Stimulated activated naive CD8-positive, alpha-beta T cell treated with anti-CD3 and anti-CD28 coated beads, Interleukin-15, Interleukin-2, amounts not matched to agents 100 ng/mL and 50 ng/mL, for 24 hours (primary cell): ENCODE results near the gene FAM124B.

Source experiments
- H3K27ac Mint-ChIP-seq: one replicate; pipeline ENCODE4 v1.8.0; 2021; ENCODE audit warnings: mild to moderate bottlenecking, mixed read lengths
- H3K27me3 Mint-ChIP-seq: one replicate; pipeline ENCODE4 v1.8.0; 2021; ENCODE audit warnings: mixed read lengths
- H3K36me3 Mint-ChIP-seq: one replicate; pipeline ENCODE4 v1.8.0; 2021; ENCODE audit warnings: low read depth, mixed read lengths
- H3K4me1 Mint-ChIP-seq: one replicate; pipeline ENCODE4 v1.8.0; 2021; ENCODE audit warnings: low read depth, mixed read lengths
- H3K4me3 Mint-ChIP-seq: one replicate; pipeline ENCODE4 v1.8.0; 2021; ENCODE audit warnings: mild to moderate bottlenecking, mixed read lengths
- H3K9me3 Mint-ChIP-seq: one replicate; pipeline ENCODE4 v1.8.0; 2021; ENCODE audit warnings: mixed read lengths

FAM124B gene

GRCh38 chr2:224379986-224380385 is 21.9 kb downstream of the FAM124B start:
- Mint-ChIP-seq H3K4me3 (no peak overlapping the region), H3K36me3 (no peaks in the 10 kb centered on the region), H3K4me1 (peaks cover 10% of the 10 kb centered on the region), H3K27me3 (no peaks in the 10 kb centered on the region), H3K9me3 (no peaks in the 10 kb centered on the region), H3K27ac (no peak overlapping the region)

- H3K27ac Mint-ChIP-seq, result no peak overlapping the region
- peaks cover 10% of the 10 kb centered on the region for H3K4me1 Mint-ChIP-seq
- no peaks in the 10 kb centered on the region for H3K9me3 Mint-ChIP-seq
- H3K27me3 Mint-ChIP-seq, result no peaks in the 10 kb centered on the region
- H3K4me3 Mint-ChIP-seq, result no peak overlapping the region
- H3K36me3 Mint-ChIP-seq, result no peaks in the 10 kb centered on the region
Observed at GRCh38 chr2:224379172-224379571, 22.7 kb downstream of the FAM124B start.

GRCh38 chr2:224378701-224379097 is 23.2 kb downstream of the FAM124B start:
- no peak overlapping the region for H3K4me3 Mint-ChIP-seq
- no peaks in the 10 kb centered on the region for H3K27me3 Mint-ChIP-seq
- H3K36me3 Mint-ChIP-seq, result no peaks in the 10 kb centered on the region
- H3K9me3 Mint-ChIP-seq, result no peaks in the 10 kb centered on the region
- no peak overlapping the region for H3K27ac Mint-ChIP-seq
- peaks cover 10% of the 10 kb centered on the region for H3K4me1 Mint-ChIP-seq

- Mint-ChIP-seq H3K4me3 (no peak overlapping the region), H3K27ac (no peak overlapping the region), H3K9me3 (no peaks in the 10 kb centered on the region), H3K4me1 (peaks cover 10% of the 10 kb centered on the region), H3K36me3 (no peaks in the 10 kb centered on the region), H3K27me3 (no peaks in the 10 kb centered on the region)
Observed at GRCh38 chr2:224377751-224378700, 23.9 kb downstream of the FAM124B start.

GRCh38 chr2:224372641-224373040 is 29.3 kb downstream of the FAM124B start:
- Mint-ChIP-seq H3K36me3 (no peaks in the 10 kb centered on the region), H3K4me3 (no peak overlapping the region), H3K27me3 (no peaks in the 10 kb centered on the region), H3K27ac (no peak overlapping the region), H3K9me3 (no peaks in the 10 kb centered on the region), H3K4me1 (peaks cover 6% of the 10 kb centered on the region)

- no peaks in the 10 kb centered on the region for H3K4me1 Mint-ChIP-seq
- H3K9me3 Mint-ChIP-seq, result no peaks in the 10 kb centered on the region
- H3K27me3 Mint-ChIP-seq, result no peaks in the 10 kb centered on the region
- no peak overlapping the region for H3K27ac Mint-ChIP-seq
- no peak overlapping the region for H3K4me3 Mint-ChIP-seq
- no peaks in the 10 kb centered on the region for H3K36me3 Mint-ChIP-seq
Observed at GRCh38 chr2:224369028-224369632, 32.8 kb downstream of the FAM124B start.

GRCh38 chr2:224366267-224366844 is 35.6 kb downstream of the FAM124B start:
- Mint-ChIP-seq H3K4me1 (no peaks in the 10 kb centered on the region), H3K4me3 (no peak overlapping the region), H3K36me3 (no peaks in the 10 kb centered on the region), H3K9me3 (no peaks in the 10 kb centered on the region), H3K27ac (no peak overlapping the region), H3K27me3 (no peaks in the 10 kb centered on the region)

- H3K4me1 Mint-ChIP-seq, result no peaks in the 10 kb centered on the region
- H3K27me3 Mint-ChIP-seq, result no peaks in the 10 kb centered on the region
- H3K4me3 Mint-ChIP-seq, result no peak overlapping the region
- no peak overlapping the region for H3K27ac Mint-ChIP-seq
- H3K36me3 Mint-ChIP-seq, result no peaks in the 10 kb centered on the region
- no peaks in the 10 kb centered on the region for H3K9me3 Mint-ChIP-seq
Observed at GRCh38 chr2:224365331-224365730, 36.6 kb downstream of the FAM124B start.

- no peak overlapping the region for H3K27ac Mint-ChIP-seq
- H3K27me3 Mint-ChIP-seq, result no peaks in the 10 kb centered on the region
- no peaks in the 10 kb centered on the region for H3K4me1 Mint-ChIP-seq
- no peaks in the 10 kb centered on the region for H3K36me3 Mint-ChIP-seq
- H3K9me3 Mint-ChIP-seq, result no peaks in the 10 kb centered on the region
- no peak overlapping the region for H3K4me3 Mint-ChIP-seq
Observed at GRCh38 chr2:224363281-224363680, 38.6 kb downstream of the FAM124B start.

- Mint-ChIP-seq H3K4me3 (no peak overlapping the region), H3K36me3 (no peaks in the 10 kb centered on the region), H3K27me3 (no peaks in the 10 kb centered on the region), H3K4me1 (no peaks in the 10 kb centered on the region), H3K27ac (no peak overlapping the region), H3K9me3 (no peaks in the 10 kb centered on the region)
Observed at GRCh38 chr2:224362094-224362493, 39.8 kb downstream of the FAM124B start.

- Mint-ChIP-seq H3K9me3 (no peaks in the 10 kb centered on the region), H3K27ac (no peak overlapping the region), H3K36me3 (no peaks in the 10 kb centered on the region), H3K4me3 (no peak overlapping the region), H3K27me3 (no peaks in the 10 kb centered on the region), H3K4me1 (no peaks in the 10 kb centered on the region)
Observed at GRCh38 chr2:224360801-224361251, 41.1 kb downstream of the FAM124B start.

GRCh38 chr2:224359569-224359968 is 42.3 kb downstream of the FAM124B start:
- H3K27me3 Mint-ChIP-seq, result peaks cover 5% of the 10 kb centered on the region
- no peak overlapping the region for H3K27ac Mint-ChIP-seq
- no peak overlapping the region for H3K4me3 Mint-ChIP-seq
- H3K9me3 Mint-ChIP-seq, result no peaks in the 10 kb centered on the region
- no peaks in the 10 kb centered on the region for H3K36me3 Mint-ChIP-seq
- no peaks in the 10 kb centered on the region for H3K4me1 Mint-ChIP-seq

- no peak overlapping the region for H3K4me3 Mint-ChIP-seq
- H3K4me1 Mint-ChIP-seq, result no peaks in the 10 kb centered on the region
- H3K27me3 Mint-ChIP-seq, result peaks cover 5% of the 10 kb centered on the region
- no peak overlapping the region for H3K27ac Mint-ChIP-seq
- no peaks in the 10 kb centered on the region for H3K9me3 Mint-ChIP-seq
- no peaks in the 10 kb centered on the region for H3K36me3 Mint-ChIP-seq
Observed at GRCh38 chr2:224357098-224357901, 44.6 kb downstream of the FAM124B start.

GRCh38 chr2:224354632-224355211 is 47.2 kb downstream of the FAM124B start:
- Mint-ChIP-seq H3K9me3 (no peaks in the 10 kb centered on the region), H3K4me1 (no peaks in the 10 kb centered on the region), H3K27ac (no peak overlapping the region), H3K36me3 (no peaks in the 10 kb centered on the region), H3K4me3 (no peak overlapping the region), H3K27me3 (peaks cover 5% of the 10 kb centered on the region)
